ENCODE measurements around the gene RSU1.

Gene RSU1

DNA sequence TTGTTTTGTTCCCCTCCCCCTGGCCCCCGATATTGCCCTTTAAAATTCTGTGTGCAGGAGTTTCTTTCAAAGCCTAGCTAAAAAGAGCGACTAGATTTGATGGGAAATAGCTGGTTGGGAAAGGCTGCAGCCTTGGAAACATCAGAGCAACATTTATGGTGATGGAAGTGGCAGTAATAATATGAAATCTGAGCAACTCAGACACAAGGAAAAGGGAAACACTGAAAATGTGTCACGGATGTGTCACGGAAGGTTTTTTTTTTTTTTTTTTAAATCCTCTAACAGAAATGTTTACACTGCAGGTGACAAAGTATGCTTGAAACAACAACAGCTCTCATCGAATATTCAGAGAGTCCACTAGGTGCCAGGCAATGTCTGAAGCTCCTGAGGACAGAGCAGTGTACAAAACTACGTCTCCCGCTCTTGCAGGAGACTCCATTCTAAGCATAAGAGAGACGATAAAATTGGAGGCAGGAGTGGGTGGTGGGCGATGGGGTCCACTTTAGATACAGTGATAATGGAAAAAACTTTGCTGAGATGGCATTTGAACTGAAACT, 143.0 kb downstream of the RSU1 start:
- DNase-seq (ENCODE audit: low read depth in 2 of 2): no peak

DNA sequence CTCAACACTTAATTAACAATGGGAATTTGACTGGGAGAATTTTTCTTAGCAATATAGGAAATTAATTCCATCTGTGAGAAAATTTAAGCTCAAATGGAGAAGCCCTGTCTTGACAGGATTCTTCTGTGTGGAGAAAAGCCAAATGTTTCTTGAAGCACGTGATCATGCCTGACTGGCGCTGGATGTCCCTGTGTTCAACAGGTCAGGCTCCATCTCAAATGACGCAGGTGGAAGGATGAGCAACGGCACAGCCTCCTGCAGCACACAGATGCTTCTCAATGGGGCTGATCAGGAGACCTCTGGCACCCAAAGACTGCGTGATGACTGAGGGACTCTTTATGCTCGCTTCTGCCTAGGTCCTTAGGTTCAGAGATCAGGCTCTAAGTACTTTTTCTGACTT, 143.8 kb downstream of the RSU1 start:
- no peak for DNase-seq (ENCODE audit: low read depth in 2 of 2)

DNA sequence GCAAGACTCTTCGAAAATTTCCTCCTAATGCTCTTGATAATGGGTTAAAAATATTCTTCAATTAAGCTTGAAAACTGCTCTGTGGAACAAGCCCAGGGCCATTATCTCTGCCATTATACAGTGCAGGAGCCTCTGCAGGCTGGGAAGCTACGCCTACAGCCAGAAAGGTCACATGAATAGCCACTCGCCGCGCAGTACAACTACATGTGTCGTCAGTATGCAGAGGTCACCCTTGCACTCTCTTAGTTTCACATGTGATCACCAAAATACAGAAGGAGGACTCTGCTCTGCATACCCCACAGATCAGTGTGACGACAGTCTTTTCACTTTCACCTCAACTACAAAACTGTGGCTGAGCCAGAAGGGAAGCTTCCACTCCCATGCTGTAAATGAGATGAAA, 153.8 kb downstream of the RSU1 start:
- no peak for DNase-seq (ENCODE audit: low read depth in 2 of 2)

DNA sequence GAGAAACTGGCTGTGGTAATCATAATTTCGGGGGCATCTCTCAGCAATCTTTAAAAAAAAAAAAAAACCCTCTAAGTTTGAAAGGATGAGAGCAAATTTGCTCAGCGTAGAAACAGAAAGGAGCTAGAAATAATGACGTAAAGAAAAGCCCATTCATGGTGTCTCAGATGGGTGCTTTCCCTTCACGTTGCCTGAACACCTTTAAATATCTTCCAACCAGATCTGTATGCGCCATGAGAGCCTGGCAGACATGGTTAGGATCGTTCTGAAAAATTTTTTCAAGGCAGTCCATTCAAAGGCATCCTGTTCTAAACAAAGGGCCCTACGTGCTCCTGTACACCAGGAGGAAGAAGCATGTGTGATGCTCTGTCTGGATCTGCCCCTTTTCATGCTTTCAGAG, 154.3 kb downstream of the RSU1 start:
- no peak for DNase-seq (ENCODE audit: low read depth in 2 of 2)

DNA sequence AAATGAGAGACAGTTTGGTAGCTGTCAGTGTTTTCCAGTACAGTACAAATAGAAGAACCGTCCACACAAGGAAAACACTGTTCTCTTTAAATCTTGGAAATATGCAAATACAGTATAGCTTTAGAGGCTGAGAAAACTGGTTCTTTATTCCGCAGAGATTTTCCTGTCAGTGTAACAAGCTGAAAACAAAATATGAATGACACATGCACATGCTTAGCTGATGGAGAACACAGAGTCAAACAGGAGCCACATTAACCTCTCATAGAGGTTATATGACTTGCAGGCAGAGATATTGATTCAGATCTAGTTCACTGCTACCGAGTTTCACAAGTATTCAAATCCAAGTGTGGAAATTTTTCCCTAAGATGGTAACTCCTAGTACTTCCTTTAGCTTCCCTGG, 160.3 kb downstream of the RSU1 start:
- DNase-seq (ENCODE audit: low read depth in 2 of 2): no peak

DNA sequence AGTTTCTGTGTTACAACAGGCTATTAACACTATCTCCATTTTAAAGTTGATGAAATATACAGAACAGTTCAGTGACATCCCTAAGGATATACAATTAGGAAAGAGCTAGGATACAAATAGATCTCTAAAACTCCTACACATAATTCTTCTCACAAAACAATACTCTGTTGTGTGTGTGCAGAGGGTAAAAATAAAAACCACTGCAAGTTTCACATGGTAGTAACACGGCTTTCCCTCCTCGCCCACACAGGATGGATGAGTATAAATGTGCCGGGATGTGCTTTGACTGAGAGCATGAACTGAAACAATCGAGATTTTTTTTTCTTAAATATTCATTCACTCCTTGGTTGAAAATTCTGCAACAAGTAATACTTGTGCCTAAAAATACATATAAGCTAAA, 164.0 kb downstream of the RSU1 start:
- DNase-seq (ENCODE audit: low read depth in 2 of 2): no peak

DNA sequence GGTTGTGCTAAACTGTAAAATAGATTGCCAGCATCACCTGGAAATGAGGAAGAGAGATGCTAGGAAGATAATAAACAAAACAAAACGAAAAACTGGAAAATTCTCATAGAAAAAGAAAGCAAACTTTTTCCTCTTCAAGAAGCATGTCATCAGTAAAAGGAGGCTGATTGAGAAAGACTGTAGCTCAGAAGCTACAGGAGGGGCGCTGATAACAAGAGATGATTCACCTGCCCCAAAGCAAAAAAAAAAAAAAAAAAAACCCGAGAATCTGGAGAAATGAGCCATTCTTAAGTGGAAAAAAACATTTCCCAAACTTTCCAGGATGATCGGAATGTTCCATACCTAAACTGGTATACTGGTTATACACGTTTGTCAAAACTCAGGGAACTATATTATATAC, 165.1 kb downstream of the RSU1 start:
- DNase-seq (ENCODE audit: low read depth in 2 of 2): no peak

DNA sequence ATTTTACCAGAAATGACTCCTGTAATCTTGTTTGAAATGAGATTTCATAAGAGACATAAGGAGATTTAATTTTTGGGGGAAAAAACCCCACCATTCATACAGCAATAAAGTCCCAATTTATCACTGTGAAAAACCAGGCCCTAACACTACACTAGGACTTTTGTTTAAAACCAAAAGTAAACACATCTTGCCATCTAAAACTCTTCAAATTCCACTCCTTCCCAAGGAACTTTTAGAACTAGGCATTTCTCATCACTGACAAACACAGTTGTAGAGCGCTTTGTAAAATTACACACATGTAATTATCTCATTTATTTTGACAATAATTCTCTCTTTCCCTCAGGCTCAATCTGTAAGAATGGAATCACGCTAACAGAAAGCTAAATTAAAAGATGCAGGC, 167.5 kb downstream of the RSU1 start:
- DNase-seq (ENCODE audit: low read depth in 2 of 2): no peak

DNA sequence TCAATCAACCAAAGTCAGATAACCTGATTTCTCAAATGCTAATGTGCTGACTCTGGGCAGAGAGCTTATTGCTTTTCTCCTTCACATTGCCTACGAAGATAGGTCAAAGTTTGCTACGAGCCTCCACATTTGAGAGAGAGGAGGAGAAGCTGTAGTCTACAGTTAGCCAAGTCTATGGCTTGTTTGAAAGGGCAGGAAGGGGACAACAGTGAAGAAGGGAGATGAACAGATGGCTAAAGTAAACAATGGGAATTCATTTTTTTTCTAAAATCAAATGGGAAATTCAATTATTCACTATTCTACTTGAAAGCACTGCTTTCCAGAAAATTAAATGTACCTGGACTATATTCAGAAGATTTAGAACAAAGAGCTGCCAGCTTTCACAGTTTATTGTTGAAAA, 168.9 kb downstream of the RSU1 start:
- no peak for DNase-seq (ENCODE audit: low read depth in 2 of 2)

DNA sequence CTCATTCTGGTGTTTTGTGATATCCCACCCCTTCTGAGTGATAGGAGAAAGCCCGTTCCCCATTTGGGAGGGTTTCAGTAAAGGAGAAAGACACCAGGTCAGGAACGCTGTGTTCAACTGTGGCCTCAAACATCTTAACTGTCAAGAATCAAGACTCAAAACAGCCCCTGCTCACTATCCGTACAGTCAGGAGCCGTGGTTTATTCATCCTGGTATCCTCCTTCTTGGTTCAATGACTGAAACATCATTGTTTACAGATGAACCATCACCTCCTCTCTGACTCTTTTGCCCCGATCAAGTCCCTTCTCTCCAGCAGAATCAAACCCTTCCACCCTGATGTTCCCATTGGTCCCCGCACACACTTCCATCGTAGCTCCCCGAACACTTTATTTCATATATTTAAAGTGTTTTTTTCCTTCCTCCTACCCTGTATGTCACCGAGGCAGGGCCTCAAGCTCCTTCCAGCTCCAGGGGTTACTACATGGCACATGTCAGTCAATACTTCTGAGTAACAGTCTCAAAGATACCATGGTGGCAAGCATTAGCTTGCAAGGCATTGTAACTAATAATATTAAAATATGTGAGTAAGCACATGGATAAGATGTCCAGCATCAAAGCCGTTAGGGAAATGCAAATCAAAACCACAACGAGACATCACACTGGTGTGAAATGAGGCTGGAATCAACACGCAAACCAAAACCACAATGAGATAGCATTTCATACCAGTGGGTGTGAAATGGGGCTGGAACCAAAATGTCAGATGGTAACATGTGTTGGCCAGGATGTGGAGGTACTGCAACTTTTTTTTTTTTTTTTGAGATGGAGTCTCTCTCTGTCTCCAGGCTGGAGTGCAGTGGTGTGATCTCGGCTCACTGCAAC, 170.8 kb downstream of the RSU1 start:
- peak in 1 of 2 donors; percentile 14 for DNase-seq (ENCODE audit: low read depth in 2 of 2)

DNA sequence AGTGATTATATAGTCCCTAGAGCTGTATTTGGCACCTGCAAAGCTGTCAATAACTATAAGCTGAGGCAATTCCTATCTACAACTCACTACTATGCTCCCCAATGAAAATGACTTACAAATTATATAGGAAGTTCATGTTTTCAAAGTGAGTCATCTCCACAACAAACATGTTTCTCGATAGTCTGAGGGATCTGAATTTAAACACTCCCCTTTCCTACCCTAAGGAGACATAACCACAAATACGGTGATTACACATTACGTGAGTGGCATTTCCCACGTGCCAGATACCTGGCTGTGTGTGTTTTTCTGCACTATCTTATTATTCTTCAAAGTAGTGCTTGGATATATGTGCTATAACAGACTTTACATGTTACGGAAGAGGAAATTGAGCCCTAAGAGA, 173.1 kb downstream of the RSU1 start:
- no peak for DNase-seq (ENCODE audit: low read depth in 2 of 2)

DNA sequence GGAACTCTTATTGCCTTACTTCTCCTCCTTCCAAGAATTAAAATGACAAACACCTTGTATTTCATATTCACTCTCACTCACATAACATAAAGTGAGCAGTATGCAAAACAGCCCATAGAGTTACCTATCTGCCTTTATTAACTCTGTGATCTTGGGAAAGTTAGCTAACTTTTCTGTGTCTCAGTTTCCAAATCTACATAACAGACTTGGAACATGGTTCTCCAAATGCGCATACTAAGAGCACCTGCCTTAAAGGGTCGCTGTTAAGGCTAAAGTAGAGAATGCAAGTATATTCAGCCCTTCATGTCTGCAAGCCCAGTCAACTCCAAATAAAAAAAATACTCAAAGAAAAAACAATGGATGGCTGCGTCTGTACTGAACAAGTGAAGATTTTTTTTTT, 173.7 kb downstream of the RSU1 start:
- no peak for DNase-seq (ENCODE audit: low read depth in 2 of 2)

DNA sequence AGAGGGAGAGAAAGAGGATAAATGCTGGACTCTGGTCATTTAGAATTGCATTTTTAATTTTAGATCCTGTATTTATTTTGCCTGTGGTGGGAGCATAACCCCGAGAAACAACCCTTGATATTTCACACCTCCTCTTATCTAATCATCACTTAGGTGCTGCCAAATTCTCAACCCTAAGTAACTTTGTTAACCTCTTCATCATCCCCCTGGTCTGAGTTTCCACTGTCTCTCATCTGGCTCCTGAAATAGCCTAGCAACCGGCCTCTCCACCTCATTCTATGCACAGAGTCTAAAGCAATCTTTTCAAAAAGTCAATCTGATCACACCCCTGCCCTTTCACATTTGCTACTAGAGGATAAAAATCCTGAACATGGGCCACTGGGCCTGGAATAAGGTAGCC, 177.1 kb downstream of the RSU1 start:
- no peak for DNase-seq (ENCODE audit: low read depth in 2 of 2)

DNA sequence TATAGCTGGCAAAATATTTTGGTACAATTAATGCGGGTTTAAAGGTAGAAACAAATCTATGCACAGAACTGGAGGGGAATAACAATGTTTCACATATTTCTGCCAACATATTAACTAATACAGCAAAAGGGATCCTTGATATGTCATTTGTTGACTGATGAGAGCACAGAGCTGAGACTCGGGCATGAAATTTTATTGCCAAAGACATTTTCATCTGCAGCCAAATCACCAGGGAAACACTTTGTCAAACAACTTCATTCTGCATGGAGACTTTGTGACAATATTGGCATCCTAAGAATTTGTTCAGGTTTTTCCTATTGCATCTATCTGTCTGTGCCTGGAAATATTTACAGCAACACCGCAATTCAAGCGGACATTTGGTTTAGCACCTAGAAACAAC, 177.8 kb downstream of the RSU1 start:
- DNase-seq (ENCODE audit: low read depth in 2 of 2): no peak

DNA sequence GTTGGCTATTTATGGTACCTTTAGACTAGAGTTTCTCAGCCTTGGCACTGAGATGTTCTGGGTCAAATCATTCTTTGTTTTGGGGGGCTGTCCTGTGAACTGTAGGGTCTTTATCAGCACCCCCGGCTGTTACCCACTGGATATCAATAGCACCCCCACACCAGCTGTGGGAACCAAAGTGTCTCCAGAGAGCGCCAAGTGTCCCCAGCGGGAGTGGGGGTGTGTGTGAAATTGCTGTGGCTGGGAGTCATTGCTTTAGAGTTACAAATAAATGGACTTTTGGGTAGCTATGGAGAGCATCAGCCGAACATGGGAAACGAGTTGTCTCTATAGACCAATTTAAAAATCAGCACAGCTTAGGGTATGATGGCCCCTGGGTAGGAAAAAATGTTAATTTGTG, 184.2 kb downstream of the RSU1 start:
- DNase-seq (ENCODE audit: low read depth in 2 of 2): no peak

DNA sequence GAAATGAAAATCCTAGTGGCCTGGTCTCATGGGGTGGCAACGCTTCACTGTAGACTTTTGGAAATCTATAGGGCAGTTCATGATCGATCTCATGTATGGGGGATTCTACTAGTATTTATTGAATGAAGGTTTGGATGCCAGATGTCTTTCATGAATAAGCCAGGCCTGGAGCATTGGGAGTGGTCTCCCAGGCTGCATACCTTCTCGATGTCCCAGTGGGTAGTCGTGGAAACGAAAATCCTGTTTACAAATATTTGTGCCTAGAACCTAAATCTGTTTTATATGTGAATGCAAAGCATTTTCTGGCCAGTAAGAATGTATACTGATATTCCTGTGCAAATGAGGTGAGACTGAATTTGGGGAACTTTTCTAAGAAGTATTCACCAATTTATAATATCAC, 190.5 kb downstream of the RSU1 start:
- DNase-seq (ENCODE audit: low read depth in 2 of 2): no peak

DNA sequence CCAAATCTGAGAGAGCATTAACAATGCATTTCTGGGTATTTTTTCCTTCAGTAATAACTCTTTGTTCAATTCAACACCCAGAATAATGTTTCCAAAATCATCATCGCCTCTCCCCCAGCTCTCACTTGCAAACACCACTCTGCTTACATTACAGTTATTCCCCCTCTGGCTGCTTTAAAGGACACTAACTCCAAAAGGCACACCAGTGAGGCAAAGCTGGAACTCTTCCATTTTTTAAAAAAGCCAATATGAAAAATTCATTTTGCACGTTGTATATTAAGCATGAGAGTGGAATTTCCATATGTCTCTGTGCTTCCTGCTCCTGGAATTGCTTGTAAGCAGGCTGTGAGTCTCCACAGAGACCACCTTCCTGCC, 204.3 kb downstream of the RSU1 start:
- no peak for DNase-seq (ENCODE audit: low read depth in 2 of 2)

DNA sequence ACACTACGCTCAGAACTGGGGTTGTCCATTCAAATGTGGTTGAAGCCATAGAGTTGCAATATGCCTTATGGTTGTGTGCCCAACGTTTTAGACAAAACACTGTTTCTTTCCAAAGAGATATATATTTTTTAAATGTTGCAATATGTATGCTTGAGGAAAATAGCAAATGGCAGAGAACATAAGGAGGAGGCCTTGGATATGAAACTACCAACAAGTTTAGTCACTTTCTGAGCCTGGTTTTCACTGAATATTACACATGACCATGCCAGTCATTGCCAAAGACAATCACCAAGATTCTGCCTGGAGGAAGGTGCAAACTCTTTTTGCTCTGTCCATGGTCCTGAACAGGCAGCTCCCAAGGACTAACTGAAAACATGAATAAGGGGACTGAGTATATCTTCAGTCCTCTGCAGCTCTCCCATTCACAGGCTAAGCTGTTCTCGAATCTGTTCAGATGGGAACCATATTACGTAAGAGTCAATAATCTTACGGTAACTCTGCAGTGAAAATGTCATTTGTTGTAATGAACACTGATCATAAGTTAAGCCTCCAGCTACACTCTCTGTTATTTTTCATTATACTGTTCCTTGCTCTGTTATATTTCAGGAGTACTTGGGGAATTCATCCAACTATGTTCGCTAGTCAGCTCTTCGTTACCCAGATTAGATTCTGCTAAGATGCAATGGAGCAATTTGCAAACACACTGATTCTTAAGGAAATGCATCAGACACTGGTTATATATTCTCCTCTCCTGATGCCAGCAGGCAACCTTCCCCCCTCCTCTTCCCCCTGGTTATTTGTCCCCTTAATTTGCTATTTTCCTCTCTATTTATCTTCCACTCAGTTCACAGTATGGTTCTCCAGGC, 204.9 kb downstream of the RSU1 start:
- DNase-seq (ENCODE audit: low read depth in 2 of 2): no peak

DNA sequence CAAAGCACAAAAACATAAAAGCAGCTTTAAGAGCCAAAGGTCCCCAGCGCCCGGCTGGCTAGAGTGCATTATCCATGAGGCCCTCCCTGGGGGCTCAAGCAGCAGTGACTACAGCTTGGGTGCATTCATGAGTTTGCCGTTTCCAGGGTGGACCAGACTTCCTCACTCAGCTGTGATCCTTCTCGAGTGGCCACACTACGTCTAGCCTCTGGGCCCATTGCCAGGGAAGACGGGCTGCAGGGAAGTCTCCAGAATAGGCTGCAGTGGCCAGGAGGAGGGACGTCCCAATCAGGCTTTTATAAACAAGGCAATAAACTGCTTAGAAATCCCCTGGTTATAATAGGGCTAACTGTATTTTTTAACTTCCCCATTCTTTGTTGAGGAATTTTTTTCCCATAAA, 206.2 kb downstream of the RSU1 start:
- no peak for DNase-seq (ENCODE audit: low read depth in 2 of 2)

DNA sequence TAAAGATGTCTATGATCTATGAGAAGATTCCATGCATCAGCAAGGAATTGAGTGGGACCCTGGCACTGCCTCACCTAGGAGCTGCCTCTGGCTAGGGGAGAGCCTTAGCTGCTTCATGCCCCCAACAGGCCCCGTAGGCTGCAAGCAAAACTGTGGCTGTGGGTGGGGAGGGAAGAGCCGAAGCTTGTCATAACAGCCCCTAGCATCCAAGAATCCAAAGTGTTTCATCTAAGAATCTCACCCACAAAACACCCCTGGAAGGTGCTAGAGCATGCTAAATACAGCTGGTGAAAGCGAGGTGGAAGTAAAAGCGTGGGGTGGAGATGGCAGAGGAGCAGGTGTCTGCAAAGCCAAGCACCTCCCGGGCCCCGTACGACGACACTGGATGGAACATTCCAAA, 208.0 kb downstream of the RSU1 start:
- DNase-seq (ENCODE audit: low read depth in 2 of 2): no peak

DNA sequence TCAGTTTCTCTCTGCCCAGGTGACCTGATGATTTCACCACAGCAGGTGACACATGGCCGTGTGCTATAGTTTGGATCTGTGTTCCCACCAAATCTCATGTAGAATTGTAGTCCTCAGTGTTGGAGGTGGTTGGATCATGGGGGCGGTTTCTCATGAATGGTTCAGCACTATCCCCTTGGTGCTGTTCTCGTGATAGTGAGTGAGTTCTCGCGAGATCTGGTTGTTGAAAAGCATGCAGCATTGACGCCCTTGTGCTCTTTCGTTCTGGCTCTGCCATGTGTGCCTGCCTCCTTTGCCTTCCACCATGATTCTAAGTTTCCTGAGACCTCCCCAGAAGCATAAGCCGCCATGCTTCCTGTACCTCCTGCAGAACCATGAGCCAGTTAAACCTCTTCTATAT, 210.3 kb downstream of the RSU1 start:
- DNase-seq (ENCODE audit: low read depth in 2 of 2): no peak

DNA sequence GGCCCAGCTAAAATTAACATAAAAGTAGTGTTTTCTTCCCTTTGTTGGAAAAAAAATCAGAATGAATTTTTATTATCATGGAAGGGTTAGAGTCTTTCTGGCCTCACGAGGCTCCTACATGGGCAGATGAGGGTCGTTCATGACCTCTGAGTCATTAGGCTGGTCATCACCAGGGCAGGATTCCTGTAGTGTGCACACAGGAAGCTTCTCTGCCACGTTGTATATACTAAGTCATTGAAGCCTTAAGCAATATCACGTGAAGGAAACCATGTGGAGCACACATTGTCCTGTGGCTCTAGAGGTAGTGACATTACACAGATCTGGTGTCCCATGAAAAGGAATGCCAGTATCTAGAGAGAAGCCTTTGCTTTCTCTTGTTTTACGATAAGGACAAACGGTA, 210.8 kb downstream of the RSU1 start:
- DNase-seq (ENCODE audit: low read depth in 2 of 2): no peak

DNA sequence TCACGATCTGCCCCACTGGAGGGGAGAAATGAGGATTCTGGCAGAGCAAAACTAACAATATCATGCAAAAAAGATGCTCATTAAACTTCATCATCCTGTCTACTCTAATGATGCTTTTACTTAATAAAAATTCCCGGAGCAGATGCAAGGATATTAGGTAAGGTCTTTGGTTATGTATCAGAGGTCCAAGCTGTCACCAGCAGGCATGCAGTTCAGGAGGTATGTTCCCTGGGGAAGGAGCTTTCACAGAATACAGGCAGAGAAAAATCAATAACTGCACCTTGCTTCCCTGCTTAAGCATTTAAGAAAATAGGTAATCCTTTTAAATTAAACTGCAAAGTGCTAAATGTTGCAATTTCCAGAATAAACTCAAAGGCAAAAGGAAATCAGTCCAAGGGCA, 213.9 kb downstream of the RSU1 start:
- no peak for DNase-seq (ENCODE audit: low read depth in 2 of 2)

Measured in stimulated activated CD8-positive, alpha-beta memory T cell treated with anti-CD3 and anti-CD28 coated beads, Interleukin-15, amount 100 ng/mL, for 48 hours (primary cell).